HCEC 1CT (cell line): ENCODE measurements around the gene SMG5.
"Not testable (repeated sequence)": the region's sequence is repeated elsewhere in the genome, so short reads cannot be mapped to it uniquely, and the experiment has no call there.

ENCODE experiments used
- DNase-seq: peaks from one replicate; pipeline ENCODE4 v3.0.0-alpha.2; 2017

SMG5 gene

DNA sequence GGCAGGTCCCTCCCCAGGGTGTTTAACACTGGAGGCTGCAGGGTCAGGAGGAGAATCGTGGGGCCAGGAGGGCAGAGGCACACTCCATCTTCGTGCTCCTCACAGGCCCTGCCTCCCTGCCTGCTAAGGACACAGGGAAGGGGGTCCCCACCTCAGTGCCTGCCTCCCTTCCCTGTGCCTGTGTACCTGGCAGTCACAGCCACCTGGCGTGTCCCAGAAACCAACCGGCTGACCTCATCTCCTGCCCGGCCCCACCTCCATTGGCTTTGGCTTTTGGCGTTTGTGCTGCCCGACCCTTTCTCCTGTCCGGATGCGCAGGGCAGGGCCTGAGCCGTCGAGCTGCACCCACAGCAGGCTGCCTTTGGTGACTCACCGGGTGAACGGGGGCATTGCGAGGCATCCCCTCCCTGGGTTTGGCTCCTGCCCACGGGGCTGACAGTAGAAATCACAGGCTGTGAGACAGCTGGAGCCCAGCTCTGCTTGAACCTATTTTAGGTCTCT lies 41.3 kb downstream of the SMG5 start:
- peak; percentile 20 for DNase-seq

DNA sequence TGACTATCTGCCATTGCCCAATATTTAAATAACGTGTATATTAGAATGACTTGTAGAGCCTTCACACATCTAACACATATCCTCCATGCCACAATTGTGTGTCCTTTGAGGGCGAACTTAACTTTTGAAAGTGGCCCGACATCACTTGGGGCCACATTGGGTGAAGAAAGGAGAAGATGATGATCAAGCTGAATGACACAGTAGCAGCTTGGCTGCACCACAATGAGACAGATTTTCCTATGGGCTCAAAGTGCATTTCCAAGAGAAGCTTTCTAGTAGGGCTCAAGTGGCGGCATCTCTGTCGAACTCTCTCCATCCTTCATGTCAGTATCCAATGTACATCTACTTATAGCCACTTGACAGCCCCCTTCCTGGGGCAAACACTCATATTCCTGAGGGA lies 44.4 kb downstream of the SMG5 start:
- no peak for DNase-seq

DNA sequence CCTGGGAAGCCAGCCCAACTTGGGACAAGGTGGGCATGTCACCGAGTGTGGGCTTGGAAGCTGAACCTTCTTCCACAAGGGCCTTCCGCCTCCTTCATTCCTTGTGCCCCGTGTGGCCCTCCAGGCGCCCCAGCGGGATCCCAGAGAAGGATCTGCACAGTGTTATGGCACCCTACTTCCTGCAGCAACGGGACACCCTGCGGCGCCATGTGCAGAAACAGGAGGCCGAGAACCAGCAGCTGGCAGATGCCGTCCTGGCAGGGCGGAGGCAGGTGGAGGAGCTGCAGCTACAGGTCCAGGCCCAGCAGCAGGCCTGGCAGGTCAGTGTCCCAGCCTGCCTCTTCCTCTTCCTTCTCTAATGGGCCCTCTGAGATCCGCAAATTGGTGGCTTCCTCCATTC lies 46.5 kb downstream of the SMG5 start:
- no peak for DNase-seq

DNA sequence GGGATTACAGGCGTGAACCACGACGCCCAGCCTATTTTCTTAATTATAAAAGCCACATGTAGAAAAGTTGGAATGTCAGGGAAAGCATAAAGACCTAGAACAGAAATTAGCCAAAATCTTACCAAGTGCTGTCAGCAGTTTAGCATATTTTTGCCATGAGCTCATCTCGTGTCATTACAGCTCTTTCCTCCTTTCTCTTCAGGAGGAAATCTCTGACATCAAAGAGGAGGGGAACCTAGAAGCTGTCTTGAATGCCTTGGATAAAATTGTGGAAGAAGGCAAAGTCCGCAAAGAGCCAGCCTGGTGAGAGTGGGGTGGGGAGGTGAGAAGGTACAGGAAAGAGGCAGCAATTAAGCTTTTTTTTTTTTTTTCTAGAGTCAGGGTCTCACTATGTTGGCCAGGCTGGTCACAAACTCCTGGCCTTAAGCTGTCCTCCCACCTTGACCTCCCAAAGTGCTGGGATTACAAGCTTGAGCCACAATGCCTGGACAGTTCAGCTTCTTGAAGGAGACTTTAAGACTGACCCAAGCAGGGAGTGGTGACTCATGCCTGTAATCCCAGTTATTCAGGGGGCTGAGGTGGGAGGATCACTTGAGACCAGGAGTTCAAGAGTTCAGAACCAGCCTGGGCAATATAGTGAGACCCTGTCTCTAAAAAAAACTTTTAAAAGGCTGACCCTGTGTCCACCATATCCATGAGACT lies 49.0 kb downstream of the SMG5 start:
- peak; percentile 73 for DNase-seq

DNA sequence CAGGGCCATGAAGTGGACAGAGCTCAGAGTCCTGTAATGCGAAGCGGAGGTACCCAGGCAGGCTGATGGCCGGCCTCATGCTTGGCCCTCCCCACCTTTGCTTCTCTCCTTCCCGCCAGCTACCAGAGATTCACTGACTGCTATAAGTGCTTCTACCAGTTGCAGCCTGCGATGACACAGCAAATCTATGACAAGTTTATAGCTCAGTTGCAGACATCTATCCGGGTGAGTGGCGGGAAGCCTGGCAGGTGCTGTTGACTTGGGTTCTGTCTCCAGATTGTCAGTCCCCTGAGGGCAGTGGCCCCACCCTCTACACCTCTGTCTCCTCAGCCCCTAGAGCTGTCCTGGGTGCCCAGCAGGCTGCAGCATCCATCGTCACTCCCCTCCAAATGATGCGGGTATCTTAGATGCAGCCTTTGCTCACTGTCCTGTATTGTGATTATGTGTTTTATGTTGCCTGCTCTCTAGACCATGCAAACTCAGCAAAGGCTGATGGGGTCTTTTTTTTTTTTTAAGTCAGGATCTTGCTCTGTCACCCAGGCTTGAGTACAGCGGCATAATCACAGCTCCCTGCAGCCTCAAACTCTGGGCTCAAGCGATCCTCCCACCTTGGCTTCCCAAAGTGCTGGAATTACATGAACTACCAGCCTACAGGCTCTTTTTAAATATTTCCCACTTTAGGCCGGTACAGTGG lies 50.3 kb downstream of the SMG5 start:
- DNase-seq, result no peak

DNA sequence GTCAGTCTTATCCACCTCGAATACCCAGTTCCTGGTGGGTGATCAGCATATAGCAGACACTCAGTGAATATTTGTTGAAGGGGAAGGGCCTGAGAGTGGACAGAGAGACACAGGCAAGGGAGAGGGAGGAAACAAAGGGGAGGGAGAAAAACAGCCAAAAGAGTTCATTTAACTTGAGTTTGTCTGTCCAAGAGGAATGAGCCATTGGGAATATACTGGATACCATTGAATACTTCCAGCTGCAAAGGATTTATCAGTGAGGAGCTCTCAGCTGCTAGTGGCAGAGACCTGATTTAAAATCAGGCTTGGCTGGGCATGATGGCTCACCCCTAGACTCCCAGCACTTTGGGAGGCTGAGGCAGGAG lies 52.2 kb downstream of the SMG5 start:
- no peak for DNase-seq

DNA sequence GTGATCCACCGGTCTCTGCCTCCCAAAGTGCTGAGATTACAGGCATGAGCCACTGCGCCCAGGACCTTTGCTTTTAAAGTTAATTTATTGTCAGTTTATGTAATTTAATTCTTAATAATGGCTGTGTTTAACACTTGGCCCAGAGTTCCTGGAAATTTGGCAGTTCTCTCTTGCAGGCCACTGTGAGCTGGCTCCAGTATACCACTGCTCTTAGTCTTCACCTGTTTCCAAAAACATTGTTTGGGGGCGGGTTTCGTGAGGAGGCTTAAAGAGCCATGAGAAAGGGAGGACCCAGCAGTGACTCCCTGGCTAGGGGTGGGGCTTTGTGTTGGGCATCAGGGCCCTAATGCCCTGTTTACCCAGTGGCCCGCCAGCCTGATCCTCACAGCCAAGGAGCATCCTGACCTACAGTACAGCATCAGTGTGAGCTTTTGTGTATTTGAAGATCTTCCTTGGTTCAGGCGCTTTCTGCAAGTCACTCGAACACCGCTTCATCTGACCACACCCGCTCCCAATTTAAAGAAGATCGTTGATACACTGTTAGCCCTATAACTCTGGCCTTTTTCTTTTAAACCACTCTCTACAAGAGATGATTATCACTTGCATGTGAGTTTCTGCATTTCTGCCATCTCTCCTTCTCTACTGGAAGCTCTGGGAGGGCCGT lies 52.7 kb downstream of the SMG5 start:
- no peak for DNase-seq

DNA sequence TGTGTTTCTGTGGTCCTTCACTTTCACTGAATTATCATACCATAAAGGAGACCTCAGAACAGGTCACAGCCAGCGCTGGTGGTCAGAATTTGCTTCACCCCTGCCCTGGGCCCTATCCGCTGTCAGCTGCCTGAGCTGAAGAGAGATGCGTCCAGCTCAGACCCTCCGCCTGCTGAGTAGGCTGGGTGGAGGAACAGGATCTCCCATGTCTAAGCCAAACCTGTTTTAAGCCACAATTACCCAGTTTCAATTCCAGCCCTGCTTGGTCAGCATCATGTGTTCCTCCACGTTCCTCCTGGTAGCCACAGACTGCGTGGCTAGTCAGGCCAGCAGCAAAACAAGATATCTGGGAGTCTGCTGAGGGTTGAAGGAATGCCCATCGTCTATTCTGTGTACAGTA lies 54.1 kb downstream of the SMG5 start:
- DNase-seq, result no peak

DNA sequence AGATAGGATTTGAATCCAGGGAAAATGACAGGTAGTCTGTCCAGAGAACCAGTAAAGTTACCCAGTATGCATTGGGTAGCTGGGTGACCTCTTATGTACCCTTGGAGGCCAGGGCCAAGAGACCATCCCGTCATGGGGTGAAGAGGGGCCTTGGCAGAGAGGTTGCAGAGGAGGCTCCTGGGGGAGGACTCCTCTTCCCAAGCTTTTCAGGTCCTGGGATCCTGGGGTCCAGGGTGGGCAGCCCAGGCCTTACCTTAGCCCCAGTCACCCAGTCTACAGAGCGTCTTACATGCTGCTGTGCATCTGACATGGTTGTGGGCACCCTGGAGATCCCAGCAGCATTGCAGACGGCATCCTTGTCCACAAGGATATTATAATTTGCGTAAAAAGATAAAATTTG lies 55.8 kb downstream of the SMG5 start:
- no peak for DNase-seq

DNA sequence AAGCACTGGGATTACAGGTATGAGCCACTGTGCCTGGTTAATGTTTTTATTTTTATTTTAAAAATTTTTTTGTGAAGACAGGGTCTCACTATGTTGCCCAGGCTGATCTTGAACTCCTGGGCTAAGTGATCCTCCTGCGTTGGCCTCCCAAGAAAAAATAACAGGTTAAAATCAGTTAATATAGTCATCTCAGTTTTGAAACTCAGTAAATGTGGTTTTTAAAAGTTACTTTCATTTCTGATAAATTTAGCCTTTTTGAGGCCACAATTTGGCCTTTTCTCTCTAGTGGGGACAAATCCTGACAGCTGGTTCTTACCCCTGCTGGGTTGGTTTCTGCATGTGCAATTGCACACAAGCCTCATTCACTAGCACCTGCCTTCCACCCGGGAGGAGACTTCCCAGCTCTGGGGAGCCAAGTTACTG lies 56.5 kb downstream of the SMG5 start:
- DNase-seq, result no peak

DNA sequence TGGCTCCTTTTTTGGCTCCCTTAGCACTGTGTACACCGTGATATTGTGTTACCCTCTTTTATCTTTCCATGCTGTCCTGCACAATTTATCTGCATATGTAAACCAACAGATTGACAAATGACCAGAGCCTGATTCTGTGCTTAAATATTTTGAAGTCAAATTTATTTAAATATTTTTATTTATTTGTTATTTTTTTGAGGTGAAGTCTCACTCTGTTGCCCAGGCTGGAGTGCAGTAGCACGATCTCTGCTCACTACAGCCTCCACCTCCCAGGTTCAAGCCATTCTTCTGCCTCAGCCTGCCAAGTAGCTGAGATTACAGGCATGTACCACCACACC lies 57.0 kb downstream of the SMG5 start:
- DNase-seq, result no peak

DNA sequence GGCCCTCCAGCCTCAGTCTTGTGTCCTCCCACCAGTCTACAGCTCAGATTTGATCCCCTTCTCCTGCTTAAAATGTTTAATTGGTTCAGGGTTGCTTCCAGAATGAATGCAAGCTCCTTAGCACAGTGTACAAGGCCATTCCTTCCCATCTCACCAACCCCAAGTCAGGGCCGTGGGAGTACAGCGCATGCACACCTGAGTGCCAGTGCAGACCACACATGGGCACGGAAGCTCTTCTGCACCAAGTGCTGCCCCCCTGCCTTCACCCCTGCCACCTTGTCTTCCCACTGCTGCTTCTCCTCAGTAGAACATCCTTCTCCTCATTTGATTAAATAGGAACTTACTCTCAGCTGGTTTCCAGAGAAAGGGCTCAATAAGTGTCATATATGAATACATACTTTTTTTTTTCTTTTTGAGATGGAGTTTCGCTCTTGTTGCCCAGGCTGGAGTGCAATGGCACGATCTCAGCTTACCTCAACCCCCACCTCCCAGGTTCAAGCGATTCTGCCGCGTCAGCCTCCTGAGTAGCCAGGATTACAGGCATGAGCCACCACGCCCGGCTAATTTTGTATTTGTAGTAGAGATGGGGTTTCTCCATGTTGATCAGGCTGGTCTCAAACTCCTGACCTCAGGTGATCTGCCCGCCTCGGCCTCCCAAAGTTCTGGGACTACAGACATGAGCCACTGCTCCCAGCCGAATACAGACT lies 60.5 kb downstream of the SMG5 start:
- DNase-seq, result no peak

DNA sequence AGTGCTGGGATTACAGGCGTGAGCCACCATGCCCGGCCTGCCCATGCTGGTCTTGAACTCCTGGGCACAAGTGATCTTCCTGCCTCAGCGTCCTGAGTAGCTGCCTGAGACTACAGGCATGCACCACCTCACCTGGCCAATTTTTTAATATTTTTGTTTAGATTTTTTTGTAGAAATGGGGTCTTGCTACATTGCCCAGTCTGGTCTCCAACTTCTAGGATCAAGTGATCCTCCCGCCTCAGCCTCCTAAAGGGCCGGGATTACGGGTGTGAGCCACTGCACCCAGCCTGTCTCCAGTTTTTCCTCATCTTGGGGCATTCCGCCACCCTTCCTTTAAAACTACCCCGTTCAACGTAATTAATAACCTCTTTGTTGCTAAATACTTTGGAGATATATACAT lies 62.4 kb downstream of the SMG5 start:
- no peak for DNase-seq

DNA sequence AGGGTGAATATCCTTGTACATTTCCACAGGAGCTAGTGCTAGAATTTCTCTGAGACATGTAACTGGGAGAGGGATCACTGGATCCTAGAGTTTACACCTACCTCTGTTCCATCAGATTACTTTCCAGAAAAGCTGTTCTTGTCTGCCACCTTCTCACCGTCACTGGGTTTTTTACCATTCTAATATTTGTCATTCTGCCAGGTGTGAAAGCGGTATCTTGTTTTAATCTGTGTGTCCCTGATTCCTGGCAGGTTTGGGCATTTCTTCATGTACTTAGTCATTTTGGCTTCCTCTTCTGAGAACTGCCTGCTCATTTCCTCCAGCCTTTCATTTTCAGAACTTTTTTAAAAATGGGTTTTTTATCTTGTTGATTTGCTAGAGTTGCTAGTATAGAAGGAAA lies 64.8 kb downstream of the SMG5 start:
- DNase-seq, result peak; percentile 9

DNA sequence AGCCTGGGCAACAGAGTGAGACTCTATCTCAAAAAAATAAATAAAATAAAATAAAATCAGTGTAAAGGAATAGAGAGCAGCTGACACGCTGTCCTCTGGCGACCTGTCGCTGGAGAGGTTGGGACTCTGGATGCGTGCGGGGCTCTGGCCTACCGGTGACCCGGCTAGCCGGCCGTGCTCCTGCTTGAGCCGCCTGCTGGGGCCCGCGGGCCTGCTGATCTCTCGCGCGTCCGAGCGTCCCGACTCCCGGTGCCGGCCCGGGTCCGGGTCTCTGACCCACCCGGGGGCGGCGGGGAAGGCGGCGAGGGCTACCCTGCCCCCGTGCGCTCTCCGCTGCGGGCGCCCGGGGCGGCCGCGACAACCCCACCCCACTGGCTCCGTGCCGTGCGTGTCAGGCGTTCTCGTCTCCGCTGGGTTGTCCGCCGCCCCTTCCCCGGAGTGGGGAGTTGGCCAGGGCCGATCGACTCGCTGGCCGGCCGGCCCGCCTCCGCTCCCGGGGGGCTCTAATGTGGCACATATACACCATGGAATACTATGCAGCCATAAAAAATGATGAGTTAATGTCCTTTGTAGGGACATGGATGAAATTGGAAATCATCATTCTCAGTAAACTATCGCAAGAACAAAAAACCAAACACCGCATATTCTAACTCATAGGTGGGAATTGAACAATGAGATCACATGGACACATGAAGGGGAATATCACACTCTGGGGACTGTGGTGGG lies 66.1 kb downstream of the SMG5 start:
- DNase-seq, result not testable (repeated sequence)

DNA sequence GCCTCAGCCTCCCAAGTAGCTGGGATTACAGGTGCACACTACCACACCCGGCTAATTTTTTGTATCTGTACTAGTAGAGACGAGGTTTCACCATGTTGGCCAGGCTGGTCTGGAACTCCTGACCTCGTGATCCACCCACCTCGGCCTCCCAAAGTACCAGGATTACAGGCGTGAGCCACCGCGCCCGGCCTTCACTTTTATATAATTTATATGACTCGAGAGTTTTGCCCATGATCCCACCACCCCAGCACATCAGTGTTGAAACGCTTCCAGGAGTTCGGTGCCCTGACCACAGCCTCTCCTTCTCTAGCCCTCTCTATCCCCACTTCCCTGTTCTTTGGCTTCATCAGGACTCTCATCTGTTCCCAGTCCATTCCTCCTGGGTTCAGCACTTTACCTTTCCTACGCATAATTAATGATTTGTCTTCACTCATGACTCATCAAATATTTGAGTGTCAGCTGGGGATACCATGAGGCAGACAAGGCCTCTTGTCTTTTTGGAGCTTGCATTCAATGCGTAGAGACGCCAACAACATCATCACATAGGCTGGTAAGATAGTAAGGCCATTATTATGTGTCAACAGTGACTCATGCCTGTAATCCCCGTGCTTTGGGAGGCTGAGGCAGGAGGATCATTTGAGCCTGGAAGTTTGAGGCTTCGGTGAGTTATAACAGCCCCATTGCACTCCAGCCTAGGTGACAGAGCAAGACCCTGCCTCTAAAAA lies 68.4 kb downstream of the SMG5 start:
- peak; percentile 58 for DNase-seq

DNA sequence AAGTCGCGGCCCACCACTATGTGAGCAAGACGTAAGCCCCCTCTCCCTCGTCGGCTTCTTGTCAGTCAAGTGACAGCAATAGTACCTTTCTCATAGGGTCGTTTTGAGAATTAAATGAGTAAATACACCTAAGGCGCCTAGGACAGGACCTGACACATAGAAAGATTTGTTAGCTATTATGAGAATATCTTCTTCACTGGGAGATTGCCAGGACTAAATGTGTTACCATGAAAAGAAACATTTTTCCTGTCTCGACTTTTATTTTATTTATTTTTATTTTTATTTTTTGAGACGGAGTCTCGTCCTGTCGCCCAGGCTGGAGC lies 69.0 kb downstream of the SMG5 start:
- DNase-seq, result no peak

DNA sequence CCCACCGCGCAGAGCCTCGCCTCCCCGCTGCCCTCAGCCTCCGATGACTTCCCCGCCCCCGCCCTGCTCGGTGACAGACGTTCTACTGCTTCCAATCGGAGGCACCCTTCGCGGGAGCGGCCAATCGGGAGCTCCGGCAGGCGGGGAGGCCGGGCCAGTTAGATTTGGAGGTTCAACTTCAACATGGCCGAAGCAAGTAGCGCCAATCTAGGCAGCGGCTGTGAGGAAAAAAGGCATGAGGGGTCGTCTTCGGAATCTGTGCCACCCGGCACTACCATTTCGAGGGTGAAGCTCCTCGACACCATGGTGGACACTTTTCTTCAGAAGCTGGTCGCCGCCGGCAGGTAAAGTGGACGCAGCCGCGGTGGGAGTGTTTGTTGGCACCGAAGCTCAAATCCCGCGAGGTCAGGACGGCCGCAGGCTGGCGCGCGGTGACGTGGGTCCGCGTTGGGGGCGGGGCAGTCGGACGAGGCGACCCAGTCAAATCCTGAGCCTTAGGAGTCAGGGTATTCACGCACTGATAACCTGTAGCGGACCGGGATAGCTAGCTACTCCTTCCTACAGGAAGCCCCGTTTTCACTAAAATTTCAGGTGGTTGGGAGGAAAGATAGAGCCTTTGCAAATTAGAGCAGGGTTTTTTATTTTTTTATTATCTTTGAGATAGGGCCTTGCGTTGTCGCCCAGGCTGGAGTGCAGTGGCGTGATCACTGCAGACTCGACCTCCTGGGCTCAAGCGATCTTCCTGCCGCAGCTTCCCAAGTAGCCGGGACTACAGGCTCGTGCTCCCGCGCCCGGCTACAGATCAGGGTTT lies 69.6 kb downstream of the SMG5 start, which contains the start of gene PMF1:
PMF1 (plus strand) TSS at position 175 of the 811 bp plus-strand sequence; CDS start at position 184, 9 bp downstream.
- peak; percentile 94 for DNase-seq

DNA sequence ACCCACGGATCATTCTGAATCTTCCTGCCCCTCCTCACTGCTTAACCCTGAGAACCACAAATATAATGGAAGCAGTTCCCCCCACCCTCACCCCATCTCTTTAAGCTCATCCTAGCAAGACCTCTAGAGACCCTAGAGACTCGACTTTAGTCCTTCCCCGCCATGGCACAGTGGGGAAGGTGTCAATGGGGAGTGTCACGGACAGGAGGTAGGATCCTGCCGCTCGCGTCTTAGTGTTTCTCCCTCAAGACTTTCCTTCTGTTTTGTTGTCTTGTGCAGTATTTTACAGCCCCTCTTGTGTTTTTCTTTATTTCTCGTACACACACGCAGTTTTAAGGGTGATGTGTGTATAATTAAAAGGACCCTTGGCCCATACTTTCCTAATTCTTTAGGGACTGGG lies 70.5 kb downstream of the SMG5 start:
- no peak for DNase-seq

DNA sequence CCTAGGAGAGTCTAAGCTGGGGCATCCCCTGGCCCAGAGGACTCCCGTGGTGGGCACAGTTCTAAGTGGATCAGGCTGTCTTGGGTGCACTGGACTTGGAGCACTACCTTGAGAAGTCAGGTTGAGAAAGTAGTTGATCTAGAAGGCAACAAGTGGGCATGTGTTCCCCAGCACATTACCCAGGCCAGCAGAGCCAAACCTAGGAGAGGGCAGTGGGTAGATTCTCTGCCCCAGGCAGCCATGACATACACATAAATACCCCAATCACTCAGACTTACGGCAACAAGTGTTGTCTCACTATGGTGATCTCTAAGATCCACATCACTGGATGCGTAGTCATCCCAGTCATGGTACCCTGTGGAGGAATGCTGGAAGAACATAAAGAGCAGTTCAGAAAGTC lies 71.4 kb downstream of the SMG5 start:
- DNase-seq, result no peak

DNA sequence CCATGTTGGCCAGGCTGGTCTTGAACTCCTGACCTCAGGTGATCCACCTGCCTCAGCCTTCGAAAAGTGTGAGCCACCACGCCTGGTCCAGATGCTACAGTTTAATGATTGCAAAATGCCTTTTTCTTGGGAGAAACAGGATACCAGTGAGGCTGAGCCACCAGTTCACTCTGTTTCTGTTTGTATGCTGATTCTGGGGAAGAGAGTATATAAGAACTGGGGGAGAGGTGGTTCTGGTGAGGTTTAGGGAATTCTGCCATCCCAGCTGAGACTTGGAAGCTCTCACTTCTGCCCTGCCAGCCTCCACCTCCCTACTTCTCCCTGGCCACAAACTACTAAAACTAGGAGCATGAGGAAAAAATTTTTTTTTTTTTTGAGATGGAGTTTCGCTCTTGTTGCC lies 77.9 kb downstream of the SMG5 start:
- DNase-seq, result no peak
